ENCODE results near the gene AP1S1. TPM values are rescaled to one million over a fixed set of nuclear protein-coding genes. Genes with fewer than 3 reads are reported as not detected.
"Not testable (repeated sequence)": the region's sequence is repeated elsewhere in the genome, so short reads cannot be mapped to it uniquely, and the experiment has no call there.

The AP1S1 gene
- polyA plus RNA-seq (ENCODE audit: insufficient read length in 3 of 3): 10 to 100 TPM; 63.4 to 77.4 (median 73.4) TPM
- long read RNA-seq, donor 1, transcript AP1S1-201 (5 exons, 1,303 nt): major isoform, 11 of 14 reads
- long read RNA-seq, donor 1, partial matches to known transcripts: 0 of 14 reads
- long read RNA-seq, donor 1, other reads (novel, unspliced or antisense): 0 of 14 reads
- long read RNA-seq, donor 2, transcript AP1S1-201 (5 exons, 1,303 nt): major isoform, 10 of 34 reads
- long read RNA-seq, donor 2, partial matches to known transcripts: 23 of 34 reads
- long read RNA-seq, donor 2, other reads (novel, unspliced or antisense): 0 of 34 reads
- long read RNA-seq, donor 3, transcript AP1S1-201 (5 exons, 1,303 nt): major isoform, 18 of 30 reads
- long read RNA-seq, donor 3, partial matches to known transcripts: 8 of 30 reads
- long read RNA-seq, donor 3, other reads (novel, unspliced or antisense): 0 of 30 reads
- long read RNA-seq, donor 4, transcript AP1S1-201 (5 exons, 1,303 nt): major isoform, 31 of 51 reads
- long read RNA-seq, donor 4, partial matches to known transcripts: 16 of 51 reads
- long read RNA-seq, donor 4, other reads (novel, unspliced or antisense): 0 of 51 reads
- long read RNA-seq, donor 5: 0 reads
- long read RNA-seq, donor 6, transcript AP1S1-201 (5 exons, 1,303 nt): major isoform, 24 of 26 reads
- long read RNA-seq, donor 6, partial matches to known transcripts: 0 of 26 reads
- long read RNA-seq, donor 6, other reads (novel, unspliced or antisense): 0 of 26 reads
- long read RNA-seq, donor 7, transcript AP1S1-201 (5 exons, 1,303 nt): major isoform, 23 of 23 reads
- long read RNA-seq, donor 7, partial matches to known transcripts: 0 of 23 reads
- long read RNA-seq, donor 7, other reads (novel, unspliced or antisense): 0 of 23 reads
- long read RNA-seq, donor 8: 0 reads
- long read RNA-seq, donor 9, transcript AP1S1-201 (5 exons, 1,303 nt): major isoform, 26 of 26 reads
- long read RNA-seq, donor 9, partial matches to known transcripts: 0 of 26 reads
- long read RNA-seq, donor 9, other reads (novel, unspliced or antisense): 0 of 26 reads
- long read RNA-seq, donor 10, transcript AP1S1-201 (5 exons, 1,303 nt): major isoform, 20 of 42 reads
- long read RNA-seq, donor 10, partial matches to known transcripts: 20 of 42 reads
- long read RNA-seq, donor 10, other reads (novel, unspliced or antisense): 0 of 42 reads
- long read RNA-seq, donor 11, transcript AP1S1-201 (5 exons, 1,303 nt): major isoform, 22 of 29 reads
- long read RNA-seq, donor 11, partial matches to known transcripts: 6 of 29 reads
- long read RNA-seq, donor 11, other reads (novel, unspliced or antisense): 0 of 29 reads
- long read RNA-seq, donor 12, transcript AP1S1-201 (5 exons, 1,303 nt): major isoform, 15 of 16 reads
- long read RNA-seq, donor 12, partial matches to known transcripts: 0 of 16 reads
- long read RNA-seq, donor 12, other reads (novel, unspliced or antisense): 0 of 16 reads
- long read RNA-seq, donor 13: 0 reads
- long read RNA-seq, donor 14, transcript AP1S1-201 (5 exons, 1,303 nt): major isoform, 14 of 21 reads
- long read RNA-seq, donor 14, partial matches to known transcripts: 6 of 21 reads
- long read RNA-seq, donor 14, other reads (novel, unspliced or antisense): 0 of 21 reads
- long read RNA-seq, donor 15, transcript AP1S1-201 (5 exons, 1,303 nt): major isoform, 8 of 10 reads
- long read RNA-seq, donor 15, partial matches to known transcripts: 0 of 10 reads
- long read RNA-seq, donor 15, other reads (novel, unspliced or antisense): 0 of 10 reads
- long read RNA-seq, donor 16, transcript AP1S1-201 (5 exons, 1,303 nt): major isoform, 57 of 72 reads
- long read RNA-seq, donor 16, transcript AP1S1-202 (5 exons, 573 nt): minor isoform, 5 of 72 reads
- long read RNA-seq, donor 16, partial matches to known transcripts: 10 of 72 reads
- long read RNA-seq, donor 16, other reads (novel, unspliced or antisense): 0 of 72 reads

- peak; percentile 83 to 95 (median 91) for DNase-seq (ENCODE audit: extremely low read depth in 1 of 11, low read depth in 9 of 11, low spot score in 4 of 11)
These were observed at the start of gene AP1S1 for GRCh38 chr7:101153969-101154692. TSS of gene AP1S1 (plus strand) at chr7:101154476. CDS start at chr7:101154515, 39 bp downstream.

GRCh38 chr7:101104799-101105198 lies 49.5 kb upstream of the AP1S1 start:
- no peak for DNase-seq (ENCODE audit: extremely low read depth in 1 of 11, low read depth in 9 of 11, low spot score in 4 of 11)

DNA sequence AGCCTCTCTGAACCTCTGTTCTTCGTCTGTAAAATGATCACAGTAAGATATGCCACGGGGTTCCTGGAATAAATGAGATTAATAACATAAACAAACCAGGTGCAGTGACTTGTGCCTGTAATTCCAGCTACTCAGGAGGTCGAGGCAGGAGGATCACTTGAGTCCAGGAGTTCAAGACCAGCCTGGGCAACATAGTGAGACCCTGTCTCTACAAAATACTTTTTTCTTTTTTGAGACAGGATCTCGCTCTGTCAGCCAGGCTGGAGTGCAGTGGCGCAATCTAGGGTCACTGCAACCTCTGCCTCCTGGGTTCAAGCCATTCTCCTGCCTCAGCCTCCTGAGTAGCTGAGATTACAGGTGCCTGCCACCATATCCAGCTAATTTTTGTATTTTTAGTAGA lies 49.0 kb upstream of the AP1S1 start:
- DNase-seq (ENCODE audit: extremely low read depth in 1 of 11, low read depth in 9 of 11, low spot score in 4 of 11): not testable (repeated sequence)

GRCh38 chr7:101106386-101106785 lies 47.9 kb upstream of the AP1S1 start:
- no peak for DNase-seq (ENCODE audit: extremely low read depth in 1 of 11, low read depth in 9 of 11, low spot score in 4 of 11)

- peak in 3 of 11 donors; percentile 12 to 37 (median 30) for DNase-seq (ENCODE audit: extremely low read depth in 1 of 11, low read depth in 9 of 11, low spot score in 4 of 11)
These were observed 45.9 kb upstream of the AP1S1 start for GRCh38 chr7:101108330-101108857.

GRCh38 chr7:101108961-101109360 lies 45.3 kb upstream of the AP1S1 start:
- DNase-seq (ENCODE audit: extremely low read depth in 1 of 11, low read depth in 9 of 11, low spot score in 4 of 11): no peak

GRCh38 chr7:101109368-101109767 lies 44.9 kb upstream of the AP1S1 start:
- DNase-seq (ENCODE audit: extremely low read depth in 1 of 11, low read depth in 9 of 11, low spot score in 4 of 11): no peak

DNA sequence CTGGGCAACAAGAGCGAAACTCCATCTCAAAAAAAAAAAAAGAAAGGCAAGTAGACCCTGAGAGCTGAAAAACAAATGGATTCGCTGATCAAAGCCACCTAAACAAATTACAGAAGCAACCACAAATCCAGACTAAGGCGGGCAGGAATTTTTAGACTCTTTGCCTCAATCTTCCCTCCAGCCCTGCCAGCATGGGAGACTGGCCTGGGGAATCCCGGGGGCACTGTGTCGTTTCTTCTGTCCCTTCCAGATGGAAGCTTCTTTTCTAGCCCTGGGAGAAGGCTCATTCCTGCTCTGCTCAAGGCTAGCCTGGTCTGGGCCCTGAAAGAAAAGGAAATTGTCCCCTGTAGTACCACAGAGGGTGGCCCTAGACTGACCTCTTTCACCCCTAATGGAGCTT lies 43.0 kb upstream of the AP1S1 start:
- DNase-seq (ENCODE audit: extremely low read depth in 1 of 11, low read depth in 9 of 11, low spot score in 4 of 11): no peak

DNA sequence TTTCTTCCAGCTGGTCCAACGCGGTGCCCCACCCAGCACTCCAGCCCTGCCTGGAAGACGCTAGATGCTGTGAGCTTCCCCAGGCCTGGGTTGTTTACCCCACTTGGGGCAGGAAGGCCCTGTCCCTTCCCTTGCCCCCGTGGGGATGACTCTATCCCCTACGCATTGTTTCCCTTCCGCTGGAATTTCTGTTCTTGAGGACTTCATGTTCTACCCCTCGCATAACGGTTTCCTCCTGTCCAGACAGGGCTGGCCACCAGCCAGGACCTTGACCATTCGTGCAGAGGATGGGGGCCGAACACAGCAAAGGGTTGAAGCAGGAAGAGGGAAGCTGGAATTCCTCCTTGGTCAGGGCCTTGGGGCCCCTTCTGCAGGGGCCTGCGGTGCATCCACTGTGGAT lies 42.0 kb upstream of the AP1S1 start:
- peak in 3 of 11 donors; percentile 38 to 66 (median 51) for DNase-seq (ENCODE audit: extremely low read depth in 1 of 11, low read depth in 9 of 11, low spot score in 4 of 11)

DNA sequence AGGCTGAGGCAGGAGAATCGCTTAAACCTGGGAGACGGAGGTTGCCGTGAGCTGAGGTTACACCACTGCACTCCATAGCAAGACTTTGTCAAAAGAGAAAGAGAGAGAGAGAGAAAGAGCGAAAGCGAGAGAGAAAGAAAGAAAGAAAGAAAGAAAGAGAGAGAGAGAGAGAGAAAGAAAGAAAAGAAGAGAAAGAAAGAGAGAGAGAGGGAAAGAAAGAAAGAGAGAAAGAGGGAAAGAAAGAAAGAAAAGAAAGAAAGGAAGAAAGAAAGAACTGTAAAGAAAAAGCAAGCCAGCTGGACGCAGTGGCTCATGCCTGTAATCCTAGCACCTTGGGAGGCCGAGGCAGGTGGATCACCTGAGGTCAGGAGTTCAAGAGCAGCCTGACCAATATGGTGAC lies 41.1 kb upstream of the AP1S1 start:
- not testable (repeated sequence) for DNase-seq (ENCODE audit: extremely low read depth in 1 of 11, low read depth in 9 of 11, low spot score in 4 of 11)

- no peak for DNase-seq (ENCODE audit: extremely low read depth in 1 of 11, low read depth in 9 of 11, low spot score in 4 of 11)
These were observed 40.4 kb upstream of the AP1S1 start for GRCh38 chr7:101113836-101114235.

GRCh38 chr7:101114492-101114891 lies 39.8 kb upstream of the AP1S1 start:
- DNase-seq (ENCODE audit: extremely low read depth in 1 of 11, low read depth in 9 of 11, low spot score in 4 of 11): no peak

DNA sequence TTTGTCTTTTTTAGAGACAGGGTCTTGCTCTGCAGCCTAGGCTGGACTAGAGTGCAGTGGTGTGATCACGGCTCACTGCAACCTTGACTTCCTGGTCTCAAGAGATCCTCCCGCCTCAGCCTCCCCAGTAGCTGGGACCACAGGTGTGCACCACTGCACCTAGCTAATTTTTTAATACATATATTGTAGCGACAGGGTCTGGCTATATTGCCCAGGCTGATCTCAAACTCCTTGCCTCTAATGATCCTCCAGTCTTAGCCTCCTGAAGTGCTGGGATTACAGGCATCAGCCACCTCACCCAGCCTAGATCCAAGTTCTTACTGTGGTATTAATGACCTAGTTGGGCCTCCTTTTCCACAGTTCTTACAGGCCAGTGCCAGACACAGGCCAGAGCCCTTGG lies 39.1 kb upstream of the AP1S1 start:
- no peak for DNase-seq (ENCODE audit: extremely low read depth in 1 of 11, low read depth in 9 of 11, low spot score in 4 of 11)

GRCh38 chr7:101116898-101117297 lies 37.4 kb upstream of the AP1S1 start:
- no peak for DNase-seq (ENCODE audit: extremely low read depth in 1 of 11, low read depth in 9 of 11, low spot score in 4 of 11)

DNA sequence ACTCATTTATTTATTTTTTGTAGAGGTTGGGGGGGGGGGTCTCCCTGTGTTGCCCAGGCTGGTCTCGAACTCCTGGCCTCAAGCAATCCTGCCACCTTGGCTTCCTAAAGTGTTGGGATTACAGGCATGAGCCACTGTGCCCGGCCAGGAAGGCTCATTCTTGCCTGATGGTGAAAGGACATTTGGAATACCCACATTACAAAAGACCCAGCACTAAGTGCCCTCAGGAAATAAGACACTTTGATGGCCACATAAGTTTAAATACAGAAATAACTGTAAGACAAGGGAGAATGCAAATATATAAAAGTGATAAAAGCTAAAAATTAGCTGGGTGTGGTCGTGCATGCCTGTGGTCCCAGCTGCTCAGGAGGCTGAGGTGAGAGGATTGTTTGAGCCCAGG lies 35.4 kb upstream of the AP1S1 start:
- DNase-seq (ENCODE audit: extremely low read depth in 1 of 11, low read depth in 9 of 11, low spot score in 4 of 11): no peak

DNA sequence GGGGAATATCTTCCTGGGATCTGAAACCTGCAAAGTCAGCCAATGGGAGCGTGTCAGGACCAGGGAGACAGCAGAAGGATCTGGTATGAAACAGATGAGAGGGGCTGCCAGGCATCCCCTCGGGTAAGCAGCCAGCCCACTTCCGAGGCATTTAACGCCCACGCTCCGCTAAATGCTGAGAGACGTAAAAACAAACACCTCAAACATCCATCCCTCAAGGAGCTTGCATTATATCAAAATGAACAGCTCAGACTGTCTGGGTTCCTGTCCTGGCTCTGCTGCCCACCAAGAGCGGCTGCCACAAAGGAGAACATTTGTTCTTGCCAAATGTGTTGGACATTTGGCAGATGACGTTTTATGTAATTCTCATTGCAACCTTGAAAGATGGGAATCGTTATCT lies 34.4 kb upstream of the AP1S1 start:
- no peak for DNase-seq (ENCODE audit: extremely low read depth in 1 of 11, low read depth in 9 of 11, low spot score in 4 of 11)

GRCh38 chr7:101120315-101120714 lies 34.0 kb upstream of the AP1S1 start:
- no peak for DNase-seq (ENCODE audit: extremely low read depth in 1 of 11, low read depth in 9 of 11, low spot score in 4 of 11)
